GM12873 (cell line): ENCODE measurements around the gene GNRH2.

ENCODE experiments used
- CTCF ChIP-seq: IDR thresholded peaks from 2 replicates; pipeline ENCODE4 v1.5.1; 2012; ENCODE audit warnings: low read depth, mild to moderate bottlenecking, moderate library complexity, low read length, control low read depth; ENCODE audit not compliant: insufficient read depth; ENCODE audit errors: missing control alignments

Gene GNRH2

GRCh38 chr20:3032624-3033023, 10.8 kb upstream of the GNRH2 start:
- no peak for TF ChIP-seq CTCF

- TF ChIP-seq CTCF: no peak
Measured at GRCh38 chr20:3037654-3038053, 5.8 kb upstream of the GNRH2 start.

GRCh38 chr20:3038454-3038853, 5.0 kb upstream of the GNRH2 start:
- TF ChIP-seq CTCF: no peak

- TF ChIP-seq CTCF: no peak
Measured at GRCh38 chr20:3039426-3039825, 4.0 kb upstream of the GNRH2 start.

- TF ChIP-seq CTCF: no peak
Measured at GRCh38 chr20:3040086-3040485, 3.3 kb upstream of the GNRH2 start.

- TF ChIP-seq CTCF: no peak
Measured at GRCh38 chr20:3041854-3042409, 1.5 kb upstream of the GNRH2 start.

- no peak for TF ChIP-seq CTCF
Measured at GRCh38 chr20:3042625-3043024, 797 bp upstream of the GNRH2 start.

- TF ChIP-seq CTCF: no peak
Measured at GRCh38 chr20:3044336-3044965, 1.0 kb downstream of the GNRH2 start.
